Globus pallidus (tissue), 1 donor: ENCODE results near the gene HIC2.
"Not testable (repeated sequence)": the region's sequence is repeated elsewhere in the genome, so short reads cannot be mapped to it uniquely, and the experiment has no call there.

Source experiments
- DNase-seq: peaks from one replicate; pipeline ENCODE4 v3.0.0-alpha.2; 2015; ENCODE audit warnings: low spot score

The HIC2 gene, protein sequence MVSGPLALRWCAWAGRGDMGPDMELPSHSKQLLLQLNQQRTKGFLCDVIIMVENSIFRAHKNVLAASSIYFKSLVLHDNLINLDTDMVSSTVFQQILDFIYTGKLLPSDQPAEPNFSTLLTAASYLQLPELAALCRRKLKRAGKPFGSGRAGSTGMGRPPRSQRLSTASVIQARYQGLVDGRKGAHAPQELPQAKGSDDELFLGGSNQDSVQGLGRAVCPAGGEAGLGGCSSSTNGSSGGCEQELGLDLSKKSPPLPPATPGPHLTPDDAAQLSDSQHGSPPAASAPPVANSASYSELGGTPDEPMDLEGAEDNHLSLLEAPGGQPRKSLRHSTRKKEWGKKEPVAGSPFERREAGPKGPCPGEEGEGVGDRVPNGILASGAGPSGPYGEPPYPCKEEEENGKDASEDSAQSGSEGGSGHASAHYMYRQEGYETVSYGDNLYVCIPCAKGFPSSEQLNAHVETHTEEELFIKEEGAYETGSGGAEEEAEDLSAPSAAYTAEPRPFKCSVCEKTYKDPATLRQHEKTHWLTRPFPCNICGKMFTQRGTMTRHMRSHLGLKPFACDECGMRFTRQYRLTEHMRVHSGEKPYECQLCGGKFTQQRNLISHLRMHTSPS

DNA sequence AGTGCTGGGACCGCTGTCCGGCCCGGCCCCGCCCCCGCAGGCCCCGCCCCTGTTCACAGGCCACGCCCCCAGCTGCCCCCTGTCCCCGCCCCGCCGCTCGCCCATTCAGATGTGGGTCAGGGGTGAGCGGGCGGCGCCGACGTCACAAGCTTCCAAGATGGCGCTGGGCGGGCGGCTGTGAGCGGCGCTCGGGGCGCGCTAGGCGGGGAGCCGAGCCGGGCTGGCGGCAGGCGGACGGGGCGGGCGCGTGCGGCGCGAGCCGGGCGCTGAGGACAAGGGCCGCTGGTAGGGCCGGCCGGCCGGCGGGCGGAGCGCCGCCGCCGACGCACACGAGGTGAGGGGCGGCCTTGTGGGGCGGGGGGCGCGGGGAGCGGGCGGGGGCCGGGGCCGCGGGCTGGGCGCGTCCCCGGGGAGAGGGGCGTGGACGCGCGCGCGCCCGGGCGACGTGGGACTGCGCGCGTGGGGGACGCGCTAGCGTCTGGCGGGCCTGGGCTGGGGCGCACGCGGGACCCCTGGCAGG is at the start of gene HIC2:
HIC2 (plus strand) TSS at position 145 of the 520 bp plus-strand sequence. CDS start 25,461 bp downstream, outside the sequence.
- DNase-seq: not testable (repeated sequence)

DNA sequence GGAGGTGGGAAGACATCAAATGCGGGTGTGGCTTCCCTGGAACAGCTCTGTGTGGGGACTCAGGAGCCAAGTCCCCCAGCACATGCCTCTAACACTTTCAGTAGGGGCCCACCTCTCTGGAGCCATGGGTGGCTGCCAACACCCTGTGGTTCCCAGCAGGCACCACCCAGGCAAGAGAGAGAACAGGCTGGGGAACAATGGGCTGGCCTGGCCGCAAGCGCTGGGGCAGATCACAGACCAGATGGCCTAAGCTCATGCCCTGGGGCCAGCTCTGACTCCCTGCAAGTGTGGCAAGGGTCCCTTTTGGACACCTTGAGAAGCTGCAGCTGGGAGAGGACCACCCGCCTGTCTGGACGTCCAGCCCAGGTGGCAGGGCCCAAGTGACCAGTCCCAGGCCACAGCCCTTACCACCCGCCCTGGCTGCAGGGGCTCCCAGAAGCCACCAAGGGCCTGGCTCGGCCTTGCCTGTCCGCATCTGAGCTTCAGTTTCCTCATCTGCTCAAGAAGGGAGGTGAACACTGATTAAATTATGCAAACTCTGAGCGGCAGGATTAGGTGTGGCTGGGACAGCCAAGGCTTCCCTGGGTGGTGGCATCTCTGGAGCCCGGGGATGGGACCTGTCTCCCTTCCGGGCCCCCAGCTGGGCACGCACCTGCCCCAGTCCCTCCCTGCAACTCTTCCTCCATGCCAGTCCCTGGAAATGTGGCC is 48.4 kb upstream of the HIC2 start:
- DNase-seq: not testable (repeated sequence)

DNA sequence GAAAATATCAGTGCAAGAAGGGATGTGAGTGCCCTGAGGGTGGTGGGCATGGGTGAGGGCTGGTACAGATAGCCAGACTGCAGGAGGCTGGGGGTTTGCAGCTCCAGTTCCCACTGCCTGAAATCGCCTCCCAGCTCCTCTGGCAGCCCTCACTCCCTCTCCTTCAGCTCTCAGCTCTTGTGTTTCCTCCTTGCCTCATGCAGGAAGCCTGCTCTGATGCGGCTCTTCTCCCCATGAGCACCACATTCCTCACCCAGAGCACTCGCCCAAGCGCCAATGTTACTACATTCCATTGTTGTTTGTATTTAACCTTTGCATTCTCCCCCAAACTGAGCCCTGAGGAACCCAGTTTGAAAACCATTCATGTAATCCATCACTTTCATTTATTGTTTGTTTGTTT is 41.3 kb upstream of the HIC2 start:
- not testable (repeated sequence) for DNase-seq

DNA sequence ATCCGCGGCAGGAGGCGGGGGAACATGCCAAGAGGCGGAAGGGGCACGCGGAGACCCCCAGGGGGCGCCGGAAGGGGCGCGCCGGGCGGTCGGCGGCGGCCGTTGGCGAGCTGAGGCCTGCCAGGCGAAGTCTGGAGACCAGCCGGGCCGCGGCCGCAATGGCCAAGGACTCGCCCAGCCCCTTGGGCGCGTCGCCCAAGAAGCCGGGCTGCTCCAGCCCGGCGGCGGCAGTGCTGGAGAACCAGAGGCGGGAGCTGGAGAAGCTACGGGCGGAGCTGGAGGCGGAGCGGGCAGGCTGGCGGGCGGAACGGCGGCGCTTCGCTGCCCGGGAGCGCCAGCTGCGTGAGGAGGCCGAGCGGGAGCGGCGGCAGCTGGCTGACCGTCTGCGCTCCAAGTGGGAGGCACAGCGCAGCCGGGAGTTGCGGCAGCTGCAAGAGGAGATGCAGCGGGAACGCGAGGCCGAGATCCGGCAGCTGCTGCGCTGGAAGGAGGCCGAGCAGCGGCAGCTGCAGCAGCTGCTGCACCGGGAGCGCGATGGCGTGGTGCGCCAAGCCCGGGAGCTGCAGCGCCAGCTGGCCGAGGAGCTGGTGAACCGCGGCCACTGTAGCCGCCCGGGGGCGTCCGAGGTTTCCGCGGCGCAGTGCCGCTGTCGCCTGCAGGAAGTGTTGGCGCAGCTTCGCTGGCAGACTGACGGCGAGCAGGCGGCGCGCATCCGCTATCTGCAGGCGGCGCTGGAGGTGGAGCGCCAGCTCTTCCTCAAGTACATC is 33.3 kb upstream of the HIC2 start, which contains the start of gene RIMBP3B:
RIMBP3B (plus strand) TSS at position 51 of the 767 bp plus-strand sequence; CDS start at position 159, 108 bp downstream.
- not testable (repeated sequence) for DNase-seq

- DNase-seq: not testable (repeated sequence)
These were observed 32.5 kb upstream of the HIC2 start for GRCh38 chr22:21384468-21385357.

DNA sequence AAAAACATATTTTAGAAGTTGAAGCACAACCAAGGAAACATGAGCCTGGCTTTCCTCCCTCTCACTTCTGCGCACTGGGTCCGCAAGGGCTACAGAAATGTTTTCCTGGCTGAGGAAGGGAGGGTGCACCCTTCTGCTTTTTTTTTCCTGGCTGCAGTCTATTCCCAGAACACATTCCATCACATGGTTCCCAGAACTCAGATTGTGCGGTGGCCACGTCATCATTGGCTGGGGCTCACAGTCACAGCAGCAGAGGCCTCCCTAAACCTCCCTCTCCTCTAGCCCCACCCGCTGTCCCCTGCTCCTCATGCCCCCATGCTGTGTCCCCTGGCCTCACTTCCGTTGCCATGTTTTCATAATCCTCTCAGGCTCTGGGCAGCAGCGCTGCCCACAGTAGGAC is 27.7 kb upstream of the HIC2 start:
- DNase-seq: not testable (repeated sequence)

DNA sequence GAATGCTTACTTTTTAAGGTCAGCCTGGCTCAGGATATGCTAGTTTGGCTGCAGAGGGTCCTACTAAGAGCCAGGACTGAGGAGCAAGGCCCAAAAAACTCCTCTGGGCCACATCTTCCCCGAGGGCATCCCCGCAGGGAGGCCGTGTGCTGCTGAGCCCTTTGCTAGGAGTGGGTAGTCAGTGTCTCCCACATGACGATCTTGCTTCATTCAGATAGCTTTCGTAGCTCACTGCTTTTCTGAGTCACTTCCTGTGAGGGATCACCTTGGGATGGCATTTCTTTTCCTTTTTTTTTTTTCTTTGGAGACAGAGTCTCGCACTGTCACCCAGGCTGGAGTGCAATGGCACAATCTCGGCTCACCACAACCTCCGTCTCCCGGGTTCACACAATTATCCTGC is 27.2 kb upstream of the HIC2 start:
- DNase-seq: not testable (repeated sequence)

- DNase-seq: not testable (repeated sequence)
These were observed 22.6 kb upstream of the HIC2 start for GRCh38 chr22:21394613-21395012.

- not testable (repeated sequence) for DNase-seq
These were observed 15.8 kb upstream of the HIC2 start for GRCh38 chr22:21401197-21401969.

- DNase-seq: not testable (repeated sequence)
These were observed 14.3 kb upstream of the HIC2 start for GRCh38 chr22:21402763-21403314.

DNA sequence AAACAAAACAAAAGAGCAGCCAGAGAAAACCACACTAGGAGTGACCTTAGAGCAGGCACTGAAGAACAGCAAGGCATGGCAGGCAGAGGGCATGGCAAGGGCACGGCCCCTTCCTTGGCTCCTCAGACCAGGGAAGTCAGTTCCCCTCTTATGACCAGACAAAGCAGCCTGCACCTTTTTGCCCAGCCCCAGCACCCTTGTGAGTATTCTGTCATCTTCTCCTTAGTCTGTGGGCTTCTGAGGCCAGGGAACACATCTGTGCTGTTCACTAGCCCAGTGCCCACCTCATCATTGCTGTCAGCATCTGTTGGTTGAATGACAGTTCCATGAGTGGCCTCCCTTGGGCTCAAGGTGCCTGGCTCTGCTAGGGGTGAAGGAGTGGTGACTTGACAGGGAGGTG is 10.0 kb upstream of the HIC2 start:
- DNase-seq: not testable (repeated sequence)

DNA sequence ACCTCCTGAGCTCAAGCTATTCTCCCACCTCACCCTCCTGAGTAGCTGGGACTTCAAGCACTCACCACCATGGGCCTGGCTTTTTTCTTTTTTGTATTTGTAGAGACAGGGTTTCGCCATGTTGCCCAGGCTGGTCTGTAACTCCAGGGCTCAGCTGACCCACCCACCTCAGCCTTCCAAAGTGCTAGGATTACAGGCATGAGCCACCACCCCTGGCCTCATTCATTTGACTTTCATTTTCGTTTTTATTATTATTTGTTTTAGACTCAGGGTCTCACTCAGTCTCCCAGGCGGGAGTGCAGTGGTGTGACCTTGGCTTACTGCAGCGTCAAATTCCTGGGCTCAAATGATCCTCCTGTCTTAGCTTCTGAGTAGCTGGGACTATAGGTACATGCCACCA is 9.4 kb upstream of the HIC2 start:
- not testable (repeated sequence) for DNase-seq

GRCh38 chr22:21416375-21416774 is 796 bp upstream of the HIC2 start:
- not testable (repeated sequence) for DNase-seq

GRCh38 chr22:21417853-21418252 is 682 bp downstream of the HIC2 start:
- not testable (repeated sequence) for DNase-seq

- DNase-seq: not testable (repeated sequence)
These were observed 1.9 kb downstream of the HIC2 start for GRCh38 chr22:21418974-21419638.

DNA sequence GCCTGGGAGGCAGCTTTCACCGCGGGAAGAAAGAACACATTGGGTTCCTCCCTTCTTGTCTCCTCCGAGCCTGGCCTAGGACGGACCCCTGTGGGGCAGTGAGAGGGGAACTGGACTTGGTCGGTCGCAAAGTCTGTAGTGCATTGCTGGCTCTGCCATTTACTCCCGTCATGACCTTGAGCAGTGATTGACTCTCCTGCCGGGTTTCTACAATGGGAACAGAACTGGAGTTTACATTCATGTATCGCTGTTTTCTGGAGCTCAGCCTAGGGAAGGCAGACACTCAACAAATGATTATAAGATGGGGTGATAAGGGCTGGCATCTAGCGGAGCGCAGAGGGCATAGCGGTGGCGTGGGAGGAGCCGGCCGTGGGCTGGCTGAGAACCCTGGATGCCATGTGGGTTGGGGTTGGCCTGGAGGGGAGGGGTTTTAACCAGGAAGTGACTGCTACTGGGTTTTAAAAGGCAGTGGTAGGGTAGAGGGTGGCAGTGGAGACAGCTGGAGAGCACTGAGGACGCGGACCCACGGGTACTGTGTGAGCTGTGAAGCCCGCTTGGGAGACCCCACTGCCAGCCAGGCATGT is 3.1 kb downstream of the HIC2 start:
- DNase-seq: not testable (repeated sequence)

GRCh38 chr22:21424084-21424709 is 7.0 kb downstream of the HIC2 start:
- not testable (repeated sequence) for DNase-seq
